Spleen (tissue), 13 donors: ENCODE measurements around the gene PLAC1. TPM values are rescaled to one million over a fixed set of nuclear protein-coding genes. Genes with fewer than 3 reads are reported as not detected.
A peak's percentile ranks its signal among the peaks of the same experiment; 100 is the strongest.

Experiments
- DNase-seq: peaks from one replicate; pipeline ENCODE4 v3.0.0-alpha.2; 2020
- H3K27ac ChIP-seq, 8 donors: fragments of 200-600 bp; sonication (generic) in 7 of 8; 1 replicate in 4 of 8; 2 replicates in 4 of 8; pipeline versions ENCODE4 v1.5.0 to v1.8.0; 2016 to 2021; ENCODE audit warnings: inconsistent platforms in 4 of 8, mild to moderate bottlenecking in 4 of 8, moderate library complexity in 1 of 8
- H3K27me3 ChIP-seq, 7 donors: fragments of 200-600 bp; sonication (generic) in 6 of 7; replicated peaks in 1 of 7; 1 replicate in 4 of 7; 2 replicates in 3 of 7; pipeline versions ENCODE4 v1.5.0 to v1.8.0; 2016 to 2021; ENCODE audit warnings: inconsistent platforms in 3 of 7, mild to moderate bottlenecking in 1 of 7
- H3K36me3 ChIP-seq, 6 donors: fragments of 200-600 bp; sonication (generic) in 5 of 6; 1 replicate in 4 of 6; 2 replicates in 2 of 6; pipeline versions ENCODE4 v1.5.0 to v1.8.0; 2016 to 2021; ENCODE audit warnings: inconsistent platforms in 2 of 6
- H3K4me1 ChIP-seq, 6 donors: fragments of 200-600 bp; sonication (generic) in 5 of 6; 1 replicate in 3 of 6; 2 replicates in 3 of 6; pipeline versions ENCODE4 v1.5.0 to v1.8.0; 2016 to 2021; ENCODE audit warnings: inconsistent platforms in 3 of 6
- H3K4me3 ChIP-seq, 8 donors: fragments of 200-600 bp; sonication (generic) in 7 of 8; 1 replicate in 4 of 8; 2 replicates in 4 of 8; pipeline versions ENCODE4 v1.5.0 to v1.8.0; 2016 to 2021; ENCODE audit warnings: inconsistent platforms in 4 of 8, mild to moderate bottlenecking in 4 of 8, moderate library complexity in 2 of 8
- H3K9me3 ChIP-seq, 8 donors: fragments of 200-600 bp; sonication (generic) in 7 of 8; 1 replicate in 4 of 8; 2 replicates in 4 of 8; pipeline versions ENCODE4 v1.5.0 to v1.8.0; 2016 to 2021; ENCODE audit warnings: inconsistent platforms in 4 of 8
- POLR2A ChIP-seq, 3 donors: fragments of 450-650 bp; IDR thresholded peaks; one replicate each; pipeline ENCODE4 v1.5.1; 2017; ENCODE audit warnings: antibody characterized with exemption in 3 of 3, mild to moderate bottlenecking in 1 of 3
- POLR2AphosphoS5 ChIP-seq, 3 donors: sonication (generic); formaldehyde crosslinking; IDR thresholded peaks; one replicate each; pipeline ENCODE4 v1.5.1; 2017; ENCODE audit warnings: antibody characterized with exemption in 3 of 3
- WGBS, 5 donors: extraction: QIAGEN DNeasy Blood & Tissue Kit in 3 of 5; methylation state at CpG; one replicate each; pipeline versions ENCODE4 v1.1.5 to v1.1.7; 2013 to 2018; 5-methylcytosine and 5-hydroxymethylcytosine counted together
- intact Hi-C: fragments of 100-400 bp; cut with DNase I; formaldehyde crosslinking; loops from one replicate; pipeline ENCODE4 v1.15.0; 2023; ENCODE audit warnings: low total_unique reads
- long read RNA-seq, 2 donors: transcript quantifications; one replicate each; lab custom pipeline, GENCODE V29; 2026
- polyA plus RNA-seq, 3 donors: library from polyadenylated mRNA; stranded (reverse); fragments of 200-250 nt; gene quantifications; one replicate each; pipeline ENCODE4 v1.2.1, GENCODE V29; 2013
- total RNA-seq, 7 donors: library from RNA; depleted of rRNA in 3 of 7; stranded (reverse); fragments of >200 nt in 3 of 7; fragmentation: NEBNext Ultra II Directional in 4 of 7; extraction: Animal tissue kit (Norgen Biotek cat#: 25700) in 4 of 7; gene quantifications; one replicate each; pipeline versions ENCODE4 v1.1.0 to v1.2.1, GENCODE V29; 2016 to 2021
- TF ChIP-seq, protein P1 (sequence below), 11 experiments: fragments of 200-600 bp in 7 of 11; fragments of 450-650 bp in 4 of 11; sonication (generic) in 4 of 11; IDR thresholded peaks in 8 of 11; conservative IDR thresholded peaks in 3 of 11; 1 replicate in 7 of 11; 2 replicates in 4 of 11; pipeline versions ENCODE4 v1.4.0 to v1.8.0; 2016 to 2021; ENCODE audit warnings: antibody characterized with exemption in 11 of 11, inconsistent platforms in 4 of 11, mild to moderate bottlenecking in 1 of 11
- donor health status: healthy with polysubstance abuse.
- donor health status: DM: no; HTN: no; CAD: no; lungs with moderate emphysema.
- donor health status: DM: no; HTN: no; CAD: no.
- donor health status: Bipolar disorder and iron deficiency.
- donor health status: healthy.
- donor health status: DM: no; HTN: no; CAD: no.
- donor health status: DM: yes; HTN: yes; CAD: no.

Gene PLAC1, protein sequence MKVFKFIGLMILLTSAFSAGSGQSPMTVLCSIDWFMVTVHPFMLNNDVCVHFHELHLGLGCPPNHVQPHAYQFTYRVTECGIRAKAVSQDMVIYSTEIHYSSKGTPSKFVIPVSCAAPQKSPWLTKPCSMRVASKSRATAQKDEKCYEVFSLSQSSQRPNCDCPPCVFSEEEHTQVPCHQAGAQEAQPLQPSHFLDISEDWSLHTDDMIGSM
- total RNA-seq: not detected
- not detected for polyA plus RNA-seq
- long read RNA-seq, donor 1: 0 reads
- long read RNA-seq, donor 2: 0 reads

DNA sequence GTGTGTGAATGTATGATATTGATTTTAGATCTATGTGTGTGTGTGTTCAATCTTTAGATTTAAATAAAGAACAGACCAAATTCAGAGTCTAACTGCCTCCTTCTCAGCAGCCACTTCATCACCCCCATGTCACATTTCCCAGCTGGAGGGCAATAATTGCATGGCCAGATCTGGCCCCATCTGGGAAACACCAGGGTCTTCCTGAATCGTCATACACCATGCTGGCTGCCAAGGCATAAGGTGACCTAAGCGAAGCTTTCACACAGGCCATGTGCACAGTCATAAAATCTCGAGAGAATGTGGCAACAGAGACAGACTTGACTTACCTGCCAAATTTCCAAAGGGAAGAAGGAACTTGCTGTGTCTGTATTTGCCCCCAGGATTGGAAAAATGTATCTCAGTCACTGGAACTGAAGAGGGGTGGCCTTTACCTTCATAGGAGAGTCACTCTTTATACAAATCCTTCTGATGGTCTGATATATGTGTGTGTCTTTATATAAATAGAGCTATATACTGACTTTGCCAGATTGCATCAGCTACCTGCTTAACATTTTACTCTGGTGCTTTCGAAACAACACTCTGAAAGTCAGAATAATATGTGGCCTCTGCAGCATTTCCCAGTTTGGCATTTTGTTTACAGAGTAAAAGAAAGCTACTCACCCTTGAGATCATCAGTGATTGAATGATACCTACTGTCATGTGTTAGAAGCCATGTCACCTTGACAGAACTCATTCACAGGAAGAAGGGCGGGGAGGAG is at the start of gene PLAC1:
Gene PLAC1 (minus strand): TSS at position 470 of the 758 bp plus-strand sequence. CDS start 91,789 bp downstream, outside the sequence.
- DNase-seq: no peak
- H3K4me3 ChIP-seq: no peak within 1 kb of the TSS
- intact Hi-C loops: no loop called here
- H3K27me3 ChIP-seq: peaks cover 0 to 5% (median 0%) of the 10 kb centered on the region in 7 donors
- WGBS, 5 donors: 51 to 93% (median 74%) methylated on average over 5 of the region's 5 CpGs
- TF ChIP-seq, protein P1, sequence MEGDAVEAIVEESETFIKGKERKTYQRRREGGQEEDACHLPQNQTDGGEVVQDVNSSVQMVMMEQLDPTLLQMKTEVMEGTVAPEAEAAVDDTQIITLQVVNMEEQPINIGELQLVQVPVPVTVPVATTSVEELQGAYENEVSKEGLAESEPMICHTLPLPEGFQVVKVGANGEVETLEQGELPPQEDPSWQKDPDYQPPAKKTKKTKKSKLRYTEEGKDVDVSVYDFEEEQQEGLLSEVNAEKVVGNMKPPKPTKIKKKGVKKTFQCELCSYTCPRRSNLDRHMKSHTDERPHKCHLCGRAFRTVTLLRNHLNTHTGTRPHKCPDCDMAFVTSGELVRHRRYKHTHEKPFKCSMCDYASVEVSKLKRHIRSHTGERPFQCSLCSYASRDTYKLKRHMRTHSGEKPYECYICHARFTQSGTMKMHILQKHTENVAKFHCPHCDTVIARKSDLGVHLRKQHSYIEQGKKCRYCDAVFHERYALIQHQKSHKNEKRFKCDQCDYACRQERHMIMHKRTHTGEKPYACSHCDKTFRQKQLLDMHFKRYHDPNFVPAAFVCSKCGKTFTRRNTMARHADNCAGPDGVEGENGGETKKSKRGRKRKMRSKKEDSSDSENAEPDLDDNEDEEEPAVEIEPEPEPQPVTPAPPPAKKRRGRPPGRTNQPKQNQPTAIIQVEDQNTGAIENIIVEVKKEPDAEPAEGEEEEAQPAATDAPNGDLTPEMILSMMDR (IDR thresholded peaks at IDR 0.05 in 8 of 11, conservative IDR thresholded peaks at IDR 0.05 in 3 of 11): no peak
- TF ChIP-seq POLR2AphosphoS5 (IDR thresholded peaks at IDR 0.05): no peak
- no peak for TF ChIP-seq POLR2A (IDR thresholded peaks at IDR 0.05)
- H3K36me3 ChIP-seq: no peaks in the 10 kb centered on the region
- H3K4me1 ChIP-seq: peaks cover 0 to 4% (median 0%) of the 10 kb centered on the region in 6 donors
- H3K27ac ChIP-seq: no peak within 1 kb of the TSS
- no peaks in the 10 kb centered on the region for H3K9me3 ChIP-seq

DNA sequence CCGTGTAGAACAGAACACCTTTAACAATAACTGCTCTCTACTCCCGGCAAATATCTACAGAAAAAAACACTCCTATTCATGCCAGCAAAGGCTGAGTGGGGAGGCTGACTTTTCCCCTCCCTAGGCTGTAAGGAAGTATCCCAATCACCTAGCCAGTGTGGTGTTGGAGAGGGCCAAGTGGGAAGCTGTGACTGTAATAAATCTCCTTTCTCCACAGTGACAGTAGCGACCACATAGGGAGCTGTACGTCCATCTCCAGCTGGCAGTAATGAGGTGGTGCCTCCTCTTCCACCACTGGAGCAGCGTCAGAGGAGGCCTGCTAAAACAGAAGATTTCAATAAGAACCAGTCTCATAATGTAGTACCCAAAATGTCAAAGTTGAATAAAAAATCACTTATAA is 47.9 kb upstream of the PLAC1 start:
- Histone ChIP-seq H3K4me1 (no peaks in the 10 kb centered on the region), H3K36me3 (no peaks in the 10 kb centered on the region), H3K27me3 (peaks cover 0 to 5% (median 0%) of the 10 kb centered on the region in 7 donors), H3K27ac (no peak overlapping the region), H3K9me3 (no peaks in the 10 kb centered on the region), H3K4me3 (no peak overlapping the region)
- no peak for TF ChIP-seq POLR2A (IDR thresholded peaks at IDR 0.05)
- TF ChIP-seq, protein P1 (IDR thresholded peaks at IDR 0.05 in 8 of 11, conservative IDR thresholded peaks at IDR 0.05 in 3 of 11): no peak
- TF ChIP-seq POLR2AphosphoS5 (IDR thresholded peaks at IDR 0.05): no peak
- 70 to 79% (median 72%) methylated on average over 5 of the region's 5 CpGs for WGBS, 5 donors
- DNase-seq: no peak
- intact Hi-C loops: no loop called here

DNA sequence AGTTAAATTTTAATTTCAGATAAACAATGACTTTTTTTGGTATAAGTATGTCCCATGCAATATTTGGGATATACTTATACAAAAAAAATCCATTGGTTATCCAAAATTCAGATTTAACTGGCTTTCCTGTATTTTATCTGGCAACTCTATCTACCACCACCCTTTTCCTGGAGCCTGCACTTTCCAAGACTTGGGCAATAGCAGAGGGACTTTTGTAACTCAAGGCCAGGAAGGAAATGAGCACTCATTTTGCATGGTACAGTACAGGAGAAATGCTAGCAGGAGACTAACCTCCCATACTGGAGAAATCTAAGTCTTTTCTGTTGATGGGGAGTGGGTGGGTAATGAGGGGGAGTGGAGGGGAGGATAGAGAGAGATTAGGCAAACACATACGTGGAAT is 37.7 kb upstream of the PLAC1 start:
- no peak for DNase-seq
- Histone ChIP-seq H3K27ac (peak overlapping the region in 4 of 8 donors; percentile 12 to 56 (median 39)), H3K36me3 (no peaks in the 10 kb centered on the region), H3K27me3 (no peaks in the 10 kb centered on the region), H3K9me3 (peaks cover 0 to 3% (median 0%) of the 10 kb centered on the region in 8 donors), H3K4me1 (no peaks in the 10 kb centered on the region), H3K4me3 (no peak overlapping the region)
- TF ChIP-seq, protein P1 (IDR thresholded peaks at IDR 0.05 in 8 of 11, conservative IDR thresholded peaks at IDR 0.05 in 3 of 11): no peak
- TF ChIP-seq POLR2A (IDR thresholded peaks at IDR 0.05) (no peak), POLR2AphosphoS5 (IDR thresholded peaks at IDR 0.05) (no peak)
- intact Hi-C loops: no loop called here
- 47 to 64% (median 56%) methylated on average over 1 of the region's 1 CpG for WGBS, 5 donors
